GM18511 (cell line): ENCODE data around the gene SGK1.
A peak's percentile ranks its signal among the peaks of the same experiment; 100 is the strongest.
"Not testable (repeated sequence)": the region's sequence is repeated elsewhere in the genome, so short reads cannot be mapped to it uniquely, and the experiment has no call there.

Experiments
- ATAC-seq: cut with Tn5 transposase; IDR thresholded peaks from one replicate; pipeline ENCODE4 v1.9.1; 2021; ENCODE audit warnings: mild to moderate bottlenecking, moderate library complexity; ENCODE audit not compliant: unreplicated experiment

The SGK1 gene

DNA sequence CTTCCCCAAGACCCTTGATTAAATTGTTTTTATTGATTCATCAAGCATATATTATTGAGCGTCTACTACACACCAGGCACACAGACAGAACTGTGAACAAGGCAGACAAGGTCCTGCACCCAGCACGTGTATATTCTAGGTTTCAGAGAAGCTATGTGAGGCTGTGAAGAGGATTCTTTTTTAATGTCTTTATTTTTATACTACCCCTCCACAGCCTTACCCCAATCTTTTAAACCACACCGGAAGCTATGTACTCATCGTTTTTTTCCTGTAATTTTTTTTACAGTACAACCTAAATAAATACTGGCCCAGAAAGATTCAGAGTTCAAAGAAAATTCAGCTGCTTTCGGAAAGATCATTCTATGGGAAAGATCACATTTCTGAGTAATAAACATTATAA is 10.0 kb downstream of the SGK1 start:
- no peak for ATAC-seq

DNA sequence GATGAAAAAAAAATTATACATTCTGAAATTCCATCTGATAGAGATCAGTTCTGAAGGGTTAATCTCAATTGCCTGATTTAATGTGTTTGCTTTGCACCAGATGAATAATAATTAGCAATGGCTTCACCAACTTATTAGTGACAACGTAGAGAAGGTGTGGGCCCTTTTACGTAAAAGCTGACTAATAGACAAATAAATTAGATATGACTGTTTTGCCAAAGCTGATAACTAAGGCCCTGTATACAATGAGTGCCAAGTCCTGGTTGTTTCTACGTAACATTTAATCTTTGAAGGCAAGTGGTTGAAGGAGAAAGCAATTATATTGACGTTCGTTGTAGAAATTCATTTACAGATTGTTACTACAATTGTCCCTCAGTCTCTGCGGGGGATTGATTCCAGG is 10.8 kb downstream of the SGK1 start:
- ATAC-seq: no peak

- not testable (repeated sequence) for ATAC-seq
Measured at GRCh38 chr6:134304381-134304780, 13.5 kb downstream of the SGK1 start.

DNA sequence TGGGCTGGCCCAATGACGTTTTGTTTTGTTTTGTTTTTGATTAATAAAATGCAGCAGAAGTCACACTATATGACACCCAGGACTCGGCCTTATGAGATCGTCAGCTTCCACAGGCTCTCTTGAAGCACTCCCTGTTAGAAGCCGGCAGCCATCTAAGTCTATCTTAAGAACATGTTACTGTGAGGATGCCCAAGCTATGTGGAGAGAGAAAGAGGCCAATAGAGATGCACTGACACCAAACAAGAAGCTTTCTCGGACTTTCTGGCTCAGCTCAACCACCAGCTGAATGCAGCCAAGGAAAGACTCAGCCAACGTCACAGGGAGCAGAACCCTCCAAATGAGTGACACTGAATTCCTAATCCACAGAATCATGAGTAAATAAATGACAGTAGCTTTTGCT is 14.0 kb downstream of the SGK1 start:
- no peak for ATAC-seq

DNA sequence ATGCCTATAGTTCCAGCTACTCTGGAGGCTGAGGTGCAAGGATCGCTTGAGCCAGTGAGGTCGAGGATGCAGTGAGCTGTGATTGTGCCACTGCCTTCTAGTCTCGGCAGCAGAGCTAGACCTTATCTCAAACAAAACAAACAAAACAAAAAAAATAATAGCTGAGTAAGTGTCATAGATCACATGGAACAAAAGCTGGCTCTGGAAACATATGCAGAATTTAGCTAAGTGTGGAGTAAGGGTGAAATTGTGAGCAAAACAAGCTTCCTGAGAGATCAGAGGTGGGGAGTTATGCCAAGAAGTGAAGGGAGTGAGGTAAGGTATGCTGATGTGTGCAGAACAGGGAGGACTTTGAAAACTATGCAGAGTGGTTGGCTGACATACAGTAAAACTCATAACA is 18.7 kb downstream of the SGK1 start:
- ATAC-seq: no peak

DNA sequence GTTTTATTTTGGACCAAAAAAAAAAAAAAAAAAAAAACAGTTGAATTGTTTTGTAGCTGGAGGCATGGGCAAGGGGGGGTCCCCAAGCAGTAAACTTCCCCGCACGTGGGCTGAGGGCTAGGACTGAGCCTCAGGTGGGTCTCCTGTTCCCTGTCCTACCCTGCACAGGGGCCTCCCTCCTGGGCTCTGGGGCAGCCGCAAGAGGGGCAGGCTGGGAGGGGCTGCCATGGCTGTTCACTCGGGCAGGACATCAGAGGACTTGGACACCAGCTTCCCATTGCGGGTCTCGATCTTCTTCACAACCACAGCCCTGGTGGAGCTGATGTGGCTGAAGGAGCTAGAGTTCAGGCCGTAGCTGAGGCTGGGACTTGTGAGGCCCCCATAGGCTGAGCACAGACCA is 21.1 kb downstream of the SGK1 start:
- ATAC-seq: no peak

GRCh38 chr6:134295953-134296553 is 21.9 kb downstream of the SGK1 start:
- ATAC-seq: peak; percentile 71

DNA sequence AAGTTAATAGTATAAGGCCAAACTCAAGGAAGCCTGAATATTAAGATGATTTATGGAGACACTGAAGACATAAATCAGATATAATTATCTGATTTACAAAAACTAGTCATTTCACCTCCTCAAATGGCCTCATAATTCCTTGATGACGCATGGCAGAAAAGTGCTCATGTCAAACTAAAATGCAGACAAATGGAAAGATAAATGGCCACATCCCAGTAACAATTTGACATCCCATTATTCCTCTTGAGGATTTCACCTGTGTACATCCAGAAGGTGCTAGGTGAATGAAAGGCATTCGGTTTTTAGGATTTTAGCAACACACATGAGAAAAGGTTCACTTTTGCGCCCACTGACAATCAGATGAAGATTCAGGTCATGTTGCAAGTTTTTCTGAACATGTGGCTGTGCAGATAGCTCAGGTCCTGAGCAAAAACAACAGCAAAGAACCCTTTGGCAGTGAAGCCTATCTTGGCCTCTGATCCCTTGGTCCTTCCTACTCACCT is 24.2 kb downstream of the SGK1 start:
- ATAC-seq: no peak

DNA sequence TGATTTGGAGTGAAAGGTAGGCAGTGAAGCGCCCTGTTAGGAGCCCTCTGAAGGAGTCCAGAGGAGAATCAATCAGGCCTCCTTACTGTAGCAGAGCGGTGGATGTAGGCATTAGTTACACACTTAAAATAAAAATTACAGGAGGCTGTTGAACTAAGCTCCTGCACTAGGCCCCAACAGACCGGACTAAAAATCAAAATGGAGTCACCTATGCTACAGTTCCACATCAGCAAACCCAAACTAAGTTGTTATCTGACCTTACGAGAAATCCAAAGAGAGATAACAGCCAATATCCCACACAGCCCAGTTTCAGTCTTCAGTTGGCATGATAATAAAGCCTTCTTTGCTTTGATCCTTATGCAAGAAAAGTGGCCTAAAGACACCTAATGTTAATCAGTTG is 26.8 kb downstream of the SGK1 start:
- no peak for ATAC-seq

DNA sequence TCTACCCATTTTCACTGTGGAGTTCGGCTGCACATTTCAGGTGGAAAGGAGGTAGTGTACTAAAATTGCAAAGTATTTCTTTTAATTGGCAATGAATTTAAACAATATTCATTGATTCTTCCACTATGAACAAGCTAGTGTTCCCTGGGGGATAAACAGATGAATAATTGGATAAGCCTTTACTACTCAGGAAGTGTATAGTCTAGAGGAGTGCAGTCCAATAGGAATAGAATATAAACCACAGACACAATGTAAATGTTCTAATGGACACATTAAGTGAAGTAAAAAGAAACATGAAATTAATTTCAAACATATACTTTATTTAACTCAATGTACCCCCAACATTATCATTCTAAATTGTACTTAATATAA is 28.7 kb downstream of the SGK1 start:
- no peak for ATAC-seq

DNA sequence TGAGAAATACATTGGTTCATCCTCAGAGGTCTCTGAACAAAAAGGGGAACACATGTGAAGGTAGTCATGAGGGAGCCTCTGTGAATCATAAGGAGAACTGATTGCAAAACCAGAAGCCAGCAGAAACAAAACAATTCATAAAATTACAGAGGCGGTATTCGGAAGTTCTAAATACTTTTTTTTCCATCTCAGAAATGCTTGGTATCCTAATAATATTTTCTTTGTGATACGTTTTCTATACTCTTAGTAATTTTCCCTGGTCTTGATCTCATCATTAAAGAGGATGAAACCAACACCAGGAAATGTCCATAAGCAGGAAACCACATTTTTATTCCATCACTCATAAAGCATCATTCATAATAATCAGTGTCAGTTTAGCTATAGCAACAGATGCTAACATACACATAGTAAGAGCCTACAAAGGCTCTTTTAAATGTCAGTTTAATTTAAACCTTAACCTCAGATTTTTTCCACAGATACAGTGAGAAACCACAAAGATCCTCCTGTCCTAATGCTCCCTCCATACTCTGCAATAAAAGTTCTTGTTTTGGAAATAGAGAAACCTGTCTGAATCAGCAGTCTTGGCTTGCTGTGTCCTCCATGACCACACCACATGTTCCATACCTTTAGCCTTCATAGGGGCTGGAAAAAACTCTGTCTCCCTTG is 29.2 kb downstream of the SGK1 start:
- ATAC-seq: peak; percentile 72

DNA sequence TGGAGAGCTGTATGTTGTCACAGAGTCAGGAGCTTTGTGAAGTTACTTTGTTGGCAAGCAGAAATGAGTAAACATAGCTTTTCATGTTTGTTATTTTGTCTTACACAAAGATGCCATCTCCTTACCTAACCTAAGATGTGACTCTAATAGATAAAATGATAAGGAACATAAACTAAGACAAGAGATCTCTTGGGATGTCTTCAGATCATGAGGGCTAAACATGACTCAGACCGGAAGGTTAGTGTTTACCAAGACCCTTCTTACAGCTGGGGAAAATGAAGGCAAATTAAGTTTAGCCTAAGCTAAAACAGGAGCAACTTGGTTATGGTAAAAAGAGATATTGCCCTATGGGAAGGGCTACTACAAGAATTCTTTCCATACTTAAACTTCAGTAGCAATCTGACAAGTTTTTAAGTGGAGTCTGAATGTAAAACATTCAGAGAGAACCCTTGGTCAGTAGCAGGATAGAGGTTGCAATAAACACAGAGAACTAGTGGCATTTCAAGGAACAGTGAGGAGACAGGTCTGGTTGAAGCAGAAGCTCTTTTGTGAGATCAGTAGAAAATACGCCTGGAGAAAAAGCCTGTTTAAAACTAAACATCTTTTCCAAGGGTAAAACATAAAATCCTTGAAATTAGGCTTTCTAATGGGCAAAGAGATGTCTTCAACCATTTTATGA is 29.9 kb downstream of the SGK1 start:
- peak; percentile 46 for ATAC-seq

DNA sequence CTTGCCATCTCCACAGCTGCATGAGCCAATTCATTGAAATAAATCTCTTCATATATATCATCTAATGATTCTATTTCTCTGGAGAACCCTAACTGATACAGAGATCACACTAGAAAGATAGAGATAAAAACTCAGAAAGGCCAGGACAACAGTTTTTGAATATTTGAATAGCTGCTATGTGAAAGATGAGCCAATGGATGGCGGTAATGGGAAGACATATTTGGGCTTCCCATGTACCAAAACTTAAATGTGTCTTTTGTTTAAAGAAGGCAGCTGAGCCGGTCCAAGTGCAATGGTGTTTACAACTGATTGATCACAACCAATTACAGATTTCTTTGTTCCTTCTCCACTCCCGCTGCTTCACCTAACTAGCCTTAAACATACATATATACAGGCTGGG is 35.1 kb downstream of the SGK1 start:
- ATAC-seq: no peak

- no peak for ATAC-seq
Measured at GRCh38 chr6:134281388-134281787, 36.5 kb downstream of the SGK1 start.

DNA sequence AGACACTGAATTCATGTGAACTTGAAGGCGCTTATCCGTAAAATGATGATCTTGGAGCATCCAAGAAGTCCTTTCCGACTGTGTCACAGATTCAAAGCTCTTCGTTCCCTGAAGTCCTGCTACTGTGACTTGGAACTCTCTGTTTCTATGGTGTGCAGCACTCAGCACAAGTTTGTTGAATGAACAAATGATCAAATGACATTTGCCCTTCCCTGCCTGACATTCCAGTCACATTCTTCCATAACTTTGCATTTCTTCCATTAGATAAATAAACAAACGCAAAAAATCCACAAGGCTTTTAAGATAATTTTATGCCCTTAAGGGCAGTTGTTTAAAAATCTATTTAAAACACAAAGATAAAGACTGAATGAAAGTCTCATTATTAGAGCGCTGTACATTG is 39.9 kb downstream of the SGK1 start:
- ATAC-seq: no peak

DNA sequence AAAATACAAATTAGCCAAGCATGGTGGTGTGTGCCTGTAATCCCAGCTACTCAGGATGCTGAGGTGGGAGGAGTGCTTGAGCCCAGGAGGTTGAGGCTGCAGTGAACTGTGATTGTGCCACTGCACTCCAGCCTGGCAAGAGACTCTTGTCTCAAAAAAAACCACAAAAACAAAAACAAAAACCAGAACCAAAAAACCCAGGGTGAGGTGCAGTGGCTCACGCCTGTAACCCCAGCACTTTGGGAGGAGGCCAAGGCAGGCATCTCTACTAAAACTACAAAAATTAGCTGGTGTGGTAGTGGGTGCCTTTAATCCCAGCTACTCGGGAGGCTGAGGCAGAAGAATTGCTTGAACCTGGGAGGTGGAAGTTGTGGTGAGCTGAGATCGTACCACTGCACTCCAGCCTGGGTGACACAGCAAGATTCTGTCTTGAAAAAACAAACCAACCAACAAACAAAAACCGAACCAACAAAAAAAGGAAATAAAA is 41.0 kb downstream of the SGK1 start:
- not testable (repeated sequence) for ATAC-seq

DNA sequence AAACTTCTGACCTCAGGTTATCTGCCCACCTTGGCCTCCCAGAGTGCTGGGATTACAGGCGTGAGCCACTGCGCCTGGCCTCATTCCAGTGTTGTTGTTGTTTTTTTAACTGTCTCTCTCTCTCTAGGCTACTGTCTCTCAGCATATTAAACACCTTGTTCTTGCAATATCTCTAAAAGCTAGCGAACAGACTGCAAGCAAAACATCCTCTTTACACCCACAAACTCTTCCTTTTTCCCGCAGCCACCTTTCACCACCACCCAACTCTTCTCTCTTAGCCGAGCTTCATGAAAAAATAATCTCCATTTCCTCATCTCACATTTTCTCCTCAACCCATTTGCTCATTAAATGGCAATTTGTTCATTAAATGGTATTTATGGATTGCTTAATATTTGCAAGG is 45.5 kb downstream of the SGK1 start:
- ATAC-seq: no peak

GRCh38 chr6:134267917-134268361 is 50.0 kb downstream of the SGK1 start:
- ATAC-seq: no peak

GRCh38 chr6:134266776-134267175 is 51.1 kb downstream of the SGK1 start:
- ATAC-seq: no peak

DNA sequence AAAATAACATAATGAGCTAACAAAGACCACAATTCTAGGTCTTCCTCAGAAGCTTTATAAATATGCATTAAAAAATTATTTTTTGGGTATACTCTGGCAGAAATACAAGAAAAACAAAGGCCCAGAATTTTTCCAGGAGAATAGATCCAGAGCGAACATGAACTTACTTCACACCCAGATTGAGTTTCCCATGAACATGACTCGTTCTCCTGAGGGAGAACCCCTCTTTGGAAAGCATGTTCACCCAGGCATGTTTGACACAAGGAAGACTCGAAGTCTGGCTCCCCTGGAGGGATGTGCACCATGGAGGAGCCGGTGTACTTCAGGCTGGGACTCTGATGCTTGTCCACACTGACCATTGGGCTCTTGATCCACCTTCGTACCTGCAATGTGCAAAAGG is 56.1 kb downstream of the SGK1 start:
- ATAC-seq: no peak

GRCh38 chr6:134258849-134259306 is 59.0 kb downstream of the SGK1 start:
- ATAC-seq: no peak

DNA sequence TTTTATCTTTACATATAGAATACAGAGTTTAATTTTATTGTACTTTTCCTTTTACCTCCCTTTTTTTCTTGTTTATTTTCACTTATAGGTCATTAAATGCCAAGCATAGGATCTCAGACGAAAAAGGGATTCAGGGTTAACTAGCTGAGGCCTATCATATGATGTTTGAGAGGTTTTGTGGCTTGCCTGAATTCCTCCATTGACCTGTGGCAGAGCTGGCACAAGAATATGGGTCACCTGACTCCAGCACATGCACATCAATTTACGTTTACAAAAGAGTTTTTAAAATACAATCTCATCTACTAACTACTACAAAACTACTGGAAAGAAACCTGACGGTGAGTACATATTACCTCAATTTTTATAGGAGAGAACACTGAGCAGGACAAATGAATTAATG is 60.4 kb downstream of the SGK1 start:
- ATAC-seq: no peak
